Motor neuron (in vitro differentiated cells): ENCODE measurements around the gene TSHZ2. TPM values are rescaled to one million over a fixed set of nuclear protein-coding genes. Genes with fewer than 3 reads are reported as not detected.
"Not testable (repeated sequence)": the region's sequence is repeated elsewhere in the genome, so short reads cannot be mapped to it uniquely, and the experiment has no call there.

Experiments used
- ATAC-seq, 8 experiments: fragments of 200-7000 bp; cut with Tn5 transposase; replicated peaks in 6 of 8; 2 replicates each; pipeline ENCODE4 v1.8.0; 2021; ENCODE audit warnings: mild to moderate bottlenecking in 8 of 8, moderate library complexity in 8 of 8
- H3K27ac ChIP-seq, 2 donors: fragments of 250-450 bp; sonication (Bioruptor Pico); 2 replicates each; pipeline ENCODE4 v1.9.0; 2021; ENCODE audit warnings: antibody characterized with exemption in 2 of 2, mild to moderate bottlenecking in 2 of 2, moderate library complexity in 1 of 2
- H3K4me1 ChIP-seq, 2 donors: fragments of 250-450 bp; sonication (Bioruptor Pico); replicated peaks in 1 of 2; 2 replicates each; pipeline ENCODE4 v1.6.1; 2021; ENCODE audit warnings: antibody characterized with exemption in 2 of 2, mild to moderate bottlenecking in 2 of 2, moderate library complexity in 1 of 2
- H3K4me3 ChIP-seq, 5 donors: fragments of 250-450 bp; sonication (Bioruptor Pico); 2 replicates each; pipeline ENCODE4 v1.9.0; 2021; ENCODE audit warnings: antibody characterized with exemption in 5 of 5, mild to moderate bottlenecking in 5 of 5, moderate library complexity in 4 of 5
- WGBS, 10 experiments: fragments of 450-650 bp; shearing (Covaris generic); methylation state at CpG; one replicate each; pipeline ENCODE4 v1.0.0; 2022; 5-methylcytosine and 5-hydroxymethylcytosine counted together
- in situ Hi-C, 9 experiments: fragments of 400-800 bp; cut with MboI; loops; one replicate each; pipeline ENCODE4 v1.15.0; 2021; ENCODE audit warnings: low sequenced_read_pairs in 9 of 9, low pct_unique_long_range_greater_than_20kb in 2 of 9; ENCODE audit not compliant: unreplicated experiment in 9 of 9
- total RNA-seq, 8 experiments: library from RNA; unstranded; fragments of 300-600 nt; gene quantifications; 2 replicates each; pipeline versions ENCODE4 v1.2.3 to v1.2.4, GENCODE V29; 2022

The TSHZ2 gene
- total RNA-seq, 8 experiments from 2014 or later: 11.4 to 125 (median 47.7) TPM

DNA sequence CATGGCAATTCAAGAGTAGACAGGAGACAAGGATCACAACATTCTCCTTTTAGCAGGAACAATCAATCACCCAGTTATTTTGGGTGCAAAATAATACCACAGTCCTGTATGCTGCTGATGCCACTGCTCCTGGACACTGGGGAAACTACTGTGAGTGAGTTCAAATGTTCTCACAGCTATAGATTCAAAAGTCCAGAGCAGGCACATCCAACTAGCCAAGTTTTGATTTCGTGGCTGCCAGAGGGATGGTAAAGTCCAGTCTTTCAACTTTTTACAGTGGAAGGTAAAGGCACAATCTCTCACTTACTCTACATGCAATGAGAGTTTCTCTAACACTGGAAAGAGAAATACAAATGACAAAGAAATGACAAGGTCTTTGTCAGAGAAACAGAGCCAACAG is 26.9 kb upstream of the TSHZ2 start:
- no peak for ATAC-seq
- no peak overlapping the region for H3K4me3 ChIP-seq
- H3K4me1 ChIP-seq: no peaks in the 10 kb centered on the region
- 0 to 50% (median 17%) methylated on average over 1 of the region's 1 CpG; no CpG with 5 or more reads in 5 of the 10 experiments for WGBS, 10 experiments
- no peak overlapping the region for H3K27ac ChIP-seq
- in situ Hi-C loops: no loop called here

- in situ Hi-C loops: no loop called here
- 58 to 100% (median 75%) methylated on average over 1 to 2 of the region's 2 CpGs; no CpG with 5 or more reads in 3 of the 10 experiments for WGBS, 10 experiments
- Histone ChIP-seq H3K4me3 (no peak overlapping the region), H3K27ac (no peak overlapping the region), H3K4me1 (no peaks in the 10 kb centered on the region)
- peak in 1 of 8 experiments; percentile 38 for ATAC-seq
Observed at GRCh38 chr20:52945862-52946522, 26.2 kb upstream of the TSHZ2 start.

DNA sequence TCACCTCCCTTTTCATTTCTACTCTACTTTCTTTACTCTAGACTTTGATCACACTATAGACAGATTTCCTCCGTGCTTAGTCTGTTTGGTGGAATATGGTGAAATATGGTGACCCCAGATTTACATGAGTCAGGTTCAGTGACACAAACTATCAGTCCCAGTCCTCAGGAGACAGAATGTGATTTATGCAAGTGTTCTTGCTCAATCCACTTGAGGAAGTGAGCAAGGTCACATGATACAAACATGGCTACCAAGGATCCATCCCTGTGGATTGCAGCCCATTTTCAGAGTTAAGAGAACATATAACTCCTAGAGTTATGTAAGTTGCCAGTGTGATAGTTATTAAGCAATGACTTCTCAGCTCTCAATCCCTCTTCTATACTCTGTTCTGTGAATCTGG is 23.7 kb upstream of the TSHZ2 start:
- no peak overlapping the region for H3K4me3 ChIP-seq
- ATAC-seq: peak in 1 of 8 experiments; percentile 8
- no peaks in the 10 kb centered on the region for H3K4me1 ChIP-seq
- WGBS, 10 experiments: 20 to 88% (median 45%) methylated on average over 1 of the region's 1 CpG; no CpG with 5 or more reads in 4 of the 10 experiments
- in situ Hi-C loops: no loop called here
- H3K27ac ChIP-seq: no peak overlapping the region

DNA sequence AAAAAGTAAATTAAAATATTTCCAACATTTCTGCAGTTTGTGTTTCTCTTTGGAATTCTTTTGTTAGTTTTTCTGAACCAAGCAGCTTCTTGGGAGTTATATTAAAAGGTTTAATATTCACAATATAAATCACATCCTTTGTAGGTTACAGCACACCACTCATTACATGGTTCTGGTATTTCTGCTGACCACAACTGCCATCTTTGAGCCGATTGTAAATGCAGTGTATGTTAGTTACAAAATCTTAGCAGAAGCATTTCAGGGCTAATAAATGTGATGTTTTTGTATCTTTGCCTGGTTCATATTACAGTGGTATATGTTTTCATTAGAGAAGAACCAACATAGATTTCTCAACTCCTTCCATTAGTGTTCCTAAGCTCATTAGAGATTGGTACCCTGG is 19.1 kb upstream of the TSHZ2 start:
- in situ Hi-C loops: loop anchor here in 2 of 9 experiments (25.0 kb wide), 2 partner anchors 191 to 584 kb away; no protein-coding TSS in a partner anchor
- H3K27ac ChIP-seq: no peak overlapping the region
- WGBS, 10 experiments: 0 to 100% (median 50%) methylated on average over 1 of the region's 1 CpG; no CpG with 5 or more reads in 4 of the 10 experiments
- peaks cover 3 to 10% of the 10 kb centered on the region in 2 donors for H3K4me1 ChIP-seq
- no peak for ATAC-seq
- H3K4me3 ChIP-seq: no peak overlapping the region

GRCh38 chr20:52954849-52955248 is 17.3 kb upstream of the TSHZ2 start:
- no peak overlapping the region for H3K4me3 ChIP-seq
- H3K27ac ChIP-seq: no peak overlapping the region
- in situ Hi-C loops: loop anchor here in 2 of 9 experiments (25.0 kb wide), 2 partner anchors 193 to 582 kb away; no protein-coding TSS in a partner anchor
- WGBS, 10 experiments: 39 to 90% (median 86%) methylated on average over 1 to 6 of the region's 6 CpGs; no CpG with 5 or more reads in 1 of the 10 experiments
- ATAC-seq: no peak
- H3K4me1 ChIP-seq: peaks cover 19 to 28% of the 10 kb centered on the region in 2 donors

DNA sequence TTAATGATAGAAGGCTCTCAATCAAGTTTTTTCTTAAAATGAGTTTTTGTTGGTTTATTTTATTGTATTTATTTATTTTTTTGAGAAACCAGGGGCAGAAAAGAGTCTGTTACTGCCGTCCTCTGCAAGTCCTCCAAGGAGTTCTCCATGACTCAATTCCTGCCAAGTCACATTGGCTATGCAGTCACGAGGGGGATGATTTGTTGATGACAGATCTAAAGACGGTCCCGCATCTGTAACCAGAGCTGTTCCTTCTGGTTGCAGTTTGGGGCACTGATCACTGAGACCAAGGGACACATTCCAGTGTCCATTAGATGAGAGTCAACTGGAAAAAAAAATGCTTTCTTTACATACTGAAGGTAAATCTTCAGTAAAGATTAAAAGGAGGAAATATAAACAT is 13.9 kb upstream of the TSHZ2 start:
- 0 to 74% (median 35%) methylated on average over 1 to 4 of the region's 4 CpGs; no CpG with 5 or more reads in 3 of the 10 experiments for WGBS, 10 experiments
- peak in 7 of 8 experiments; percentile 40 to 88 (median 73) for ATAC-seq
- no peak overlapping the region for H3K4me3 ChIP-seq
- H3K4me1 ChIP-seq: peaks cover 25 to 44% of the 10 kb centered on the region in 2 donors
- in situ Hi-C loops: loop anchor here in 2 of 9 experiments (25.0 kb wide), 2 partner anchors 196 to 579 kb away; no protein-coding TSS in a partner anchor
- H3K27ac ChIP-seq: no peak overlapping the region

- in situ Hi-C loops: loop anchor here in 2 of 9 experiments (25.0 kb wide), 2 partner anchors 197 to 578 kb away; no protein-coding TSS in a partner anchor
- WGBS, 10 experiments: 0 to 73% (median 30%) methylated on average over 1 to 5 of the region's 5 CpGs; no CpG with 5 or more reads in 2 of the 10 experiments
- Histone ChIP-seq H3K4me3 (no peak overlapping the region), H3K27ac (peak overlapping the region; percentile 49 to 61), H3K4me1 (peaks cover 34 to 53% of the 10 kb centered on the region in 2 donors)
- peak in 7 of 8 experiments; percentile 18 to 93 (median 91) for ATAC-seq
Observed at GRCh38 chr20:52959125-52959524, 13.0 kb upstream of the TSHZ2 start.

DNA sequence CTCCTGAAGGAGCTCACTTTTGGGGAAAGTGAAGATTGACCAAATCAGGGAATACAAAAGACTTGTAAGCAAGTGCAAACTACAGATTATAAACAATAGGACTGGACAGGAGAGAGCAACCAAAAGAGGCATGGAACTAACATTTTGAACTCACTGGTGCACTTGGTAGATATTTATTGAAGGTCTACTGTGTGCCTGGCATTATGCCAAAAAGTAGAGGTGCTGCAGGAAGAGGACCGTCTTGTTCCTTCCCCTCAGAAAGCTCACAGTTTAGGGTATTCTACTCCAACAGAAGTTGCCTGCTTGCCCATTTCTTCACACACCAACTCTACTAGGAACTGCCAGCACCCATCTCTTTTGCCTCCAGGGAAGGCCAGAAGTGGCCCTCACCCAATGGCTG is 10.0 kb upstream of the TSHZ2 start:
- Histone ChIP-seq H3K4me3 (no peak overlapping the region), H3K4me1 (peaks cover 39 to 59% of the 10 kb centered on the region in 2 donors), H3K27ac (no peak overlapping the region)
- WGBS, 10 experiments: 80% methylated on average over 1 of the region's 1 CpG; no CpG with 5 or more reads in 7 of the 10 experiments
- in situ Hi-C loops: loop anchor here in 2 of 9 experiments (25.0 kb wide), 2 partner anchors 200 to 575 kb away; no protein-coding TSS in a partner anchor
- no peak for ATAC-seq

- H3K27ac ChIP-seq: no peak overlapping the region
- peaks cover 34 to 50% of the 10 kb centered on the region in 2 donors for H3K4me1 ChIP-seq
- H3K4me3 ChIP-seq: no peak overlapping the region
- 56 to 100% (median 80%) methylated on average over 1 to 3 of the region's 3 CpGs; no CpG with 5 or more reads in 3 of the 10 experiments for WGBS, 10 experiments
- no peak for ATAC-seq
- in situ Hi-C loops: loop anchor here in 2 of 9 experiments (25.0 kb wide), 2 partner anchors 201 to 574 kb away; no protein-coding TSS in a partner anchor
Observed at GRCh38 chr20:52963131-52963530, 9.0 kb upstream of the TSHZ2 start.

GRCh38 chr20:52964131-52964530 is 8.0 kb upstream of the TSHZ2 start:
- Histone ChIP-seq H3K27ac (peak overlapping the region; percentile 13 to 59), H3K4me3 (no peak overlapping the region), H3K4me1 (peaks cover 26 to 40% of the 10 kb centered on the region in 2 donors)
- in situ Hi-C loops: loop anchor here in 2 of 9 experiments (25.0 kb wide), 2 partner anchors 202 to 573 kb away; no protein-coding TSS in a partner anchor
- ATAC-seq: peak in 6 of 8 experiments; percentile 46 to 86 (median 70)
- WGBS, 10 experiments: 6 to 70% (median 44%) methylated on average over 1 to 6 of the region's 6 CpGs; no CpG with 5 or more reads in 2 of the 10 experiments

GRCh38 chr20:52965380-52965779 is 6.8 kb upstream of the TSHZ2 start:
- 60 to 100% (median 71%) methylated on average over 1 of the region's 1 CpG; no CpG with 5 or more reads in 4 of the 10 experiments for WGBS, 10 experiments
- H3K4me3 ChIP-seq: no peak overlapping the region
- H3K4me1 ChIP-seq: peaks cover 15 to 27% of the 10 kb centered on the region in 2 donors
- H3K27ac ChIP-seq: no peak overlapping the region
- no peak for ATAC-seq
- in situ Hi-C loops: loop anchor here in 2 of 9 experiments (25.0 kb wide), 2 partner anchors 203 to 572 kb away; no protein-coding TSS in a partner anchor

DNA sequence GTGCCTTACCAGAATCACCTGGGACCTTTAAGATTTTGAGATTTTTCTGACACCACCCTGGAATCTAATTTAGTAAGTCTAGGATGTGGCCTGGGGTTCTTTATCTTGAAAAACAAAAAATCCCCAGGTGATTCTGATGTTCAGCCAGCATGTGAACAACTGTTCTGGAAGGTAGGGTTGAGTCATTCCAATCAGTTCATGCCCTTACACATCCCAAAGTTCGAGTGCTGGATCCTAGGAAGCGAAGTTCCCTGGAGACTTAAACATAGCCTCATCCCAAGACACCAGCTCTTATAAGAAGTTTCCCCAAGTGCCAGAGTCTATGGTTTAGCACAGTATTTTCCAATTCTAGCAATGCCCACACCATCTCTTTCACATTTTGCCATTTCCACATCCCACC is 6.3 kb upstream of the TSHZ2 start:
- in situ Hi-C loops: loop anchor here in 2 of 9 experiments (25.0 kb wide), 2 partner anchors 204 to 571 kb away; no protein-coding TSS in a partner anchor
- 56 to 100% (median 80%) methylated on average over 1 to 2 of the region's 2 CpGs; no CpG with 5 or more reads in 4 of the 10 experiments for WGBS, 10 experiments
- Histone ChIP-seq H3K4me3 (no peak overlapping the region), H3K27ac (no peak overlapping the region), H3K4me1 (peaks cover 15 to 23% of the 10 kb centered on the region in 2 donors)
- no peak for ATAC-seq

DNA sequence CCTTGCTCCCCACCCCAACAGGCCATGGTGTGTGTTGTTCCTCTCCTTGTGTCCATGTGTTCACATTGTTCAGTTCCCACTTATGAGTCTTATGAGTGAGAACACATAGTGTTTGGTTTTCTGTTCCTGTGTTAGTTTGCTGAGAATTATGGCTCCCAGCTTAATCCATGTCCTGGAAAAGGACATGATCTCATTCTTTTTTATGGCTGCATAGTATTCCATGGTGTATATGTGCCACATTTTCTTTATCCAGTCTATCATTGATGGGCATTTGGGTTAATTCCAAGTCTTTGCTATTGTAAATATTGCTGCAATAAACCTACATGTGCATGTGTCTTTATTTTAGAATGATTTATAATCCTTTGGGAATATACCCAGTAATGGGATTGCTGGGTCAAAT is 5.6 kb upstream of the TSHZ2 start:
- H3K4me3 ChIP-seq, ATAC-seq, H3K27ac ChIP-seq: not testable (repeated sequence)
- H3K4me1 ChIP-seq: peaks cover 15 to 22% of the 10 kb centered on the region in 2 donors
- in situ Hi-C loops: loop anchor here in 2 of 9 experiments (25.0 kb wide), 2 partner anchors 204 to 571 kb away; no protein-coding TSS in a partner anchor
